ENCODE measurements around the gene LBHD2. TPM values are rescaled to one million over a fixed set of nuclear protein-coding genes. Genes with fewer than 3 reads are reported as not detected.
A peak's percentile ranks its signal among the peaks of the same experiment; 100 is the strongest.

LBHD2 gene
- total and polyA plus RNA-seq, 2 experiments from 2014 or later = not detected

- Mint-ChIP-seq H3K4me1 (peaks cover 16% of the 10 kb centered on the region), H3K36me3 (ENCODE audit: low read depth) (peaks cover 2% of the 10 kb centered on the region; the same call in 1 of the 3 replicates), H3K4me3 (peak overlapping the region; percentile 56; the same call in 2 of the 3 replicates), H3K9me3 (no peaks in the 10 kb centered on the region; the same call in 2 of the 3 replicates), H3K27me3 (ENCODE audit: insufficient read depth, low read depth, poor library complexity) (peaks cover 42% of the 10 kb centered on the region), H3K27ac (no peak overlapping the region)
- Histone ChIP-seq H3K79me2 (replicated peaks; ENCODE audit: insufficient read depth) (no peaks in the 10 kb centered on the region), H4K20me1 (replicated peaks; ENCODE audit: insufficient read depth) (peaks cover 9% of the 10 kb centered on the region), H2AFZ (no peak overlapping the region), H3F3A (replicated peaks; ENCODE audit: low read depth) (peaks cover 5% of the 10 kb centered on the region; the same call in 1 of the 2 replicates), H3K4me1 (ENCODE audit: insufficient read depth) (peaks cover 15% of the 10 kb centered on the region; the same call in 1 of the 2 replicates), H3K4me3 (peak overlapping the region; percentile 55), H3K27ac (ENCODE audit: low read depth) (no peak overlapping the region), H3K9me2 (ENCODE audit: insufficient read depth) (no peaks in the 10 kb centered on the region), H3K4me2 (peak overlapping the region; percentile 89), H3K27me3 (ENCODE audit: insufficient read depth) (peaks cover 69% of the 10 kb centered on the region), H3K36me3 (ENCODE audit: insufficient read depth) (no peaks in the 10 kb centered on the region)
- peak; percentile 52 to 73 for TF ChIP-seq CTCF (conservative IDR thresholded peaks at IDR 0.05; ENCODE audit: low read depth in 2 of 2)
- no peak for TF ChIP-seq EZH2 (IDR thresholded peaks at IDR 0.05; ENCODE audit: low read depth, unreplicated experiment)
- ATAC-seq (peak; percentile 12), DNase-seq (ENCODE audit: low spot score) (peak; percentile 70)
Observed at GRCh38 chr14:103123634-103124500, 39.9 kb downstream of the LBHD2 start.

- peaks cover 9% of the 10 kb centered on the region for H4K20me1 ChIP-seq (replicated peaks; ENCODE audit: insufficient read depth)
- H3K4me3 Mint-ChIP-seq = no peak overlapping the region
- H3K27me3 ChIP-seq (ENCODE audit: insufficient read depth) = peaks cover 69% of the 10 kb centered on the region
- TF ChIP-seq EZH2 (IDR thresholded peaks at IDR 0.05; ENCODE audit: low read depth, unreplicated experiment) (no peak), CTCF (conservative IDR thresholded peaks at IDR 0.05; ENCODE audit: low read depth in 2 of 2) (no peak), ZNF462 (CRISPR knock-in tag; IDR thresholded peaks at IDR 0.05) (no peak), CREB1 (CRISPR knock-in tag; IDR thresholded peaks at IDR 0.05; ENCODE audit: low read depth) (no peak), ZNF331 (CRISPR knock-in tag; IDR thresholded peaks at IDR 0.05; ENCODE audit: low read depth) (no peak), ZNF114 (CRISPR knock-in tag; IDR thresholded peaks at IDR 0.05) (no peak), STAT1 (IDR thresholded peaks at IDR 0.05; ENCODE audit: unreplicated experiment) (no peak), NANOG (IDR thresholded peaks at IDR 0.05; ENCODE audit: borderline replicate concordance) (no peak)
Observed at GRCh38 chr14:103124501-103125001, 40.5 kb downstream of the LBHD2 start.

More at GRCh38 chr14:103124501-103125001, 40.5 kb downstream of the LBHD2 start:
- Mint-ChIP-seq H3K4me1 (peaks cover 16% of the 10 kb centered on the region), H3K27ac (no peak overlapping the region), H3K36me3 (ENCODE audit: low read depth) (peaks cover 2% of the 10 kb centered on the region; the same call in 1 of the 3 replicates), H3K9me3 (no peaks in the 10 kb centered on the region; the same call in 2 of the 3 replicates), H3K27me3 (ENCODE audit: insufficient read depth, low read depth, poor library complexity) (peaks cover 48% of the 10 kb centered on the region)
- H3K27ac ChIP-seq (ENCODE audit: low read depth) = no peak overlapping the region
- no peak for DNase-seq (ENCODE audit: low spot score)
- ATAC-seq = no peak
- no peak overlapping the region for H2AFZ ChIP-seq
- H3K4me2 ChIP-seq = peak overlapping the region; percentile 89
- no peaks in the 10 kb centered on the region for H3K79me2 ChIP-seq (replicated peaks; ENCODE audit: insufficient read depth)
- peaks cover 15% of the 10 kb centered on the region; the same call in 1 of the 2 replicates for H3K4me1 ChIP-seq (ENCODE audit: insufficient read depth)
- peaks cover 5% of the 10 kb centered on the region; the same call in 1 of the 2 replicates for H3F3A ChIP-seq (replicated peaks; ENCODE audit: low read depth)
- H3K36me3 ChIP-seq (ENCODE audit: insufficient read depth) = no peaks in the 10 kb centered on the region
- H3K9me2 ChIP-seq (ENCODE audit: insufficient read depth) = no peaks in the 10 kb centered on the region
- no peak overlapping the region for H3K4me3 ChIP-seq

Measured in GM23338 (cell line).